OCI-LY3 (cell line): Measurements from ENCODE around the gene ADAMTS10.
"Not testable (repeated sequence)": the region's sequence is repeated elsewhere in the genome, so short reads cannot be mapped to it uniquely, and the experiment has no call there.

Experiments
- H2AFZ ChIP-seq: fragments of 200-600, 300-600 bp; shearing (Covaris generic); 2 replicates; pipeline ENCODE4 v1.6.0; 2014; ENCODE audit warnings: antibody characterized with exemption, low read depth, low read length
- H3K27ac ChIP-seq: fragments of 200-600, 300-600 bp; sonication (generic); 2 replicates; pipeline ENCODE4 v1.5.1; 2014; ENCODE audit warnings: mild to moderate bottlenecking, low read length, moderate library complexity, mixed read lengths
- H3K27me3 ChIP-seq: fragments of 200-600, 300-600 bp; sonication (generic); 2 replicates; pipeline ENCODE4 v1.6.1; 2014; ENCODE audit warnings: low read depth, low read length, mixed read lengths
- H3K36me3 ChIP-seq: fragments of 200-600, 300-600 bp; sonication (generic); replicated peaks from 2 replicates; pipeline ENCODE3; 2014; ENCODE audit warnings: low read depth, low read length, mixed read lengths
- H3K4me1 ChIP-seq: fragments of 300-600, 200-600 bp; sonication (generic); 2 replicates; pipeline ENCODE4 v1.6.1; 2014; ENCODE audit warnings: low read length, mixed read lengths
- H3K4me2 ChIP-seq: fragments of 200-600, 300-600 bp; sonication (generic); 2 replicates; pipeline ENCODE4 v1.6.1; 2014; ENCODE audit warnings: low read length, mixed read lengths
- H3K4me3 ChIP-seq: fragments of 300-600, 200-600 bp; sonication (generic); 2 replicates; pipeline ENCODE4 v1.5.1; 2014; ENCODE audit warnings: antibody characterized with exemption, mild to moderate bottlenecking, low read length, moderate library complexity
- H3K79me2 ChIP-seq: fragments of 300-600, 200-600 bp; shearing (Covaris generic); 2 replicates; pipeline ENCODE4 v1.6.1; 2014; ENCODE audit warnings: mild to moderate bottlenecking, low read length, mixed read lengths
- H3K9ac ChIP-seq: fragments of 300-600, 200-600 bp; shearing (Covaris generic); 2 replicates; pipeline ENCODE4 v1.6.0; 2014; ENCODE audit warnings: mild to moderate bottlenecking, low read length, moderate library complexity
- H3K9me3 ChIP-seq: fragments of 200-600, 300-600 bp; shearing (Covaris generic); 2 replicates; pipeline ENCODE4 v1.6.1; 2014; ENCODE audit warnings: low read length, mixed read lengths; ENCODE audit not compliant: insufficient read depth
- H4K20me1 ChIP-seq: fragments of 200-600, 300-600 bp; sonication (generic); 2 replicates; pipeline ENCODE4 v1.6.1; 2016; ENCODE audit warnings: low read length, mixed read lengths; ENCODE audit not compliant: insufficient read depth
- CTCF ChIP-seq: fragments of 200-600, 300-600 bp; sonication (generic); IDR thresholded peaks from 2 replicates; pipeline ENCODE4 v1.5.1; 2014; ENCODE audit warnings: antibody characterized with exemption, low read length, low read depth
- EZH2phosphoT487 ChIP-seq: fragments of 200-600 bp; shearing (Covaris generic); IDR thresholded peaks from 2 replicates; pipeline ENCODE4 v1.6.1; 2018; ENCODE audit warnings: antibody characterized with exemption, mixed run types, low read depth

The ADAMTS10 gene

GRCh38 chr19:8577247-8577646, 33.3 kb downstream of the ADAMTS10 start, which contains the start of gene MYO1F:
TSS of gene MYO1F (minus strand) at chr19:8577442. CDS start at chr19:8577309, 133 bp downstream.
- no peaks in the 10 kb centered on the region for H4K20me1 ChIP-seq
- H2AFZ ChIP-seq = peak within 1 kb of the TSS; percentile 93
- no peak for TF ChIP-seq CTCF
- TF ChIP-seq EZH2phosphoT487 = no peak
- no peak within 1 kb of the TSS for H3K27ac ChIP-seq
- no peaks in the 10 kb centered on the region for H3K79me2 ChIP-seq
- H3K4me1 ChIP-seq = peaks cover 29% of the 10 kb centered on the region
- H3K9me3 ChIP-seq = no peaks in the 10 kb centered on the region
- H3K9ac ChIP-seq = peak within 1 kb of the TSS; percentile 69
- H3K36me3 ChIP-seq = no peaks in the 10 kb centered on the region
- peak within 1 kb of the TSS; percentile 78 for H3K4me3 ChIP-seq
- H3K4me2 ChIP-seq = peak within 1 kb of the TSS; percentile 83
- peaks cover 15% of the 10 kb centered on the region for H3K27me3 ChIP-seq

GRCh38 chr19:8576273-8576993, 34.1 kb downstream of the ADAMTS10 start:
- Histone ChIP-seq H3K4me3 (peak overlapping the region; percentile 78), H3K9ac (peak overlapping the region; percentile 69), H3K4me2 (peak overlapping the region; percentile 83), H3K4me1 (peaks cover 29% of the 10 kb centered on the region), H2AFZ (peak overlapping the region; percentile 93), H3K27ac (no peak overlapping the region), H3K79me2 (no peaks in the 10 kb centered on the region), H4K20me1 (no peaks in the 10 kb centered on the region), H3K9me3 (no peaks in the 10 kb centered on the region), H3K27me3 (peaks cover 15% of the 10 kb centered on the region), H3K36me3 (no peaks in the 10 kb centered on the region)
- no peak for TF ChIP-seq CTCF
- TF ChIP-seq EZH2phosphoT487 = no peak

GRCh38 chr19:8575467-8575997, 35.0 kb downstream of the ADAMTS10 start:
- TF ChIP-seq EZH2phosphoT487 (no peak), CTCF (no peak)
- Histone ChIP-seq H4K20me1 (no peaks in the 10 kb centered on the region), H3K9ac (no peak overlapping the region), H3K9me3 (no peaks in the 10 kb centered on the region), H3K27ac (no peak overlapping the region), H3K4me2 (no peak overlapping the region), H3K36me3 (no peaks in the 10 kb centered on the region), H3K27me3 (peaks cover 15% of the 10 kb centered on the region), H3K4me1 (peaks cover 29% of the 10 kb centered on the region), H2AFZ (no peak overlapping the region), H3K4me3 (no peak overlapping the region), H3K79me2 (no peaks in the 10 kb centered on the region)

- H4K20me1 ChIP-seq, H2AFZ ChIP-seq, H3K4me2 ChIP-seq, H3K9ac ChIP-seq, H3K79me2 ChIP-seq, H3K4me3 ChIP-seq, H3K27ac ChIP-seq, H3K36me3 ChIP-seq, H3K9me3 ChIP-seq: not testable (repeated sequence)
- Histone ChIP-seq H3K4me1 (peaks cover 25% of the 10 kb centered on the region), H3K27me3 (peaks cover 15% of the 10 kb centered on the region)
Observed at GRCh38 chr19:8574619-8574922, 35.9 kb downstream of the ADAMTS10 start.
